Activated CD8-positive, alpha-beta memory T cell treated with anti-CD3 and anti-CD28 coated beads, Interleukin-2, amount 50 U/mL, for 1 hour (primary cell): ENCODE results near the gene GYG2.
"Not testable (repeated sequence)": the region's sequence is repeated elsewhere in the genome, so short reads cannot be mapped to it uniquely, and the experiment has no call there.

Experiments
- DNase-seq: peaks from one replicate; pipeline ENCODE4 v3.0.0-alpha.2; 2020; ENCODE audit errors: extremely low read depth

The GYG2 gene

GRCh38 chrX:2867206-2867605 is 38.5 kb downstream of the GYG2 start:
- no peak for DNase-seq

- DNase-seq: no peak
Measured at GRCh38 chrX:2870650-2871049, 41.9 kb downstream of the GYG2 start.

- DNase-seq: no peak
Measured at GRCh38 chrX:2871831-2872230, 43.1 kb downstream of the GYG2 start.

GRCh38 chrX:2872671-2873277 is 44.0 kb downstream of the GYG2 start:
- no peak for DNase-seq

- no peak for DNase-seq
Measured at GRCh38 chrX:2874222-2875135, 45.7 kb downstream of the GYG2 start.

- DNase-seq: no peak
Measured at GRCh38 chrX:2875136-2875481, 46.4 kb downstream of the GYG2 start.

- no peak for DNase-seq
Measured at GRCh38 chrX:2875798-2876399, 47.2 kb downstream of the GYG2 start.

GRCh38 chrX:2878563-2878962 is 49.8 kb downstream of the GYG2 start:
- DNase-seq: no peak

GRCh38 chrX:2879670-2880069 is 50.9 kb downstream of the GYG2 start:
- no peak for DNase-seq

GRCh38 chrX:2883770-2884169 is 55.0 kb downstream of the GYG2 start:
- no peak for DNase-seq

GRCh38 chrX:2888309-2888708 is 59.6 kb downstream of the GYG2 start:
- no peak for DNase-seq

- DNase-seq: no peak
Measured at GRCh38 chrX:2889045-2889605, 60.4 kb downstream of the GYG2 start.

- not testable (repeated sequence) for DNase-seq
Measured at GRCh38 chrX:2889706-2890490, 61.2 kb downstream of the GYG2 start.

- not testable (repeated sequence) for DNase-seq
Measured at GRCh38 chrX:2890536-2891460, 62.1 kb downstream of the GYG2 start.

- DNase-seq: no peak
Measured at GRCh38 chrX:2892816-2893215, 64.1 kb downstream of the GYG2 start.

GRCh38 chrX:2894885-2895292 is 66.2 kb downstream of the GYG2 start:
- no peak for DNase-seq

GRCh38 chrX:2897311-2897689 is 68.6 kb downstream of the GYG2 start:
- no peak for DNase-seq

- DNase-seq: not testable (repeated sequence)
Measured at GRCh38 chrX:2897690-2898623, 69.2 kb downstream of the GYG2 start.

GRCh38 chrX:2898846-2899512 is 70.2 kb downstream of the GYG2 start:
- no peak for DNase-seq
